Measurements from ENCODE around the gene IRF2.

The IRF2 gene

GRCh38 chr4:184428787-184429186 is 45.6 kb downstream of the IRF2 start:
- TF ChIP-seq EZH2 (IDR thresholded peaks at IDR 0.05; ENCODE audit: borderline replicate concordance, low read depth, low read length, severe bottlenecking) (no peak), CTCF (IDR thresholded peaks at IDR 0.05; ENCODE audit: borderline replicate concordance, extremely low read depth, low read length, poor library complexity, severe bottlenecking) (no peak)
- Histone ChIP-seq H2AFZ (ENCODE audit: low read depth, low read length) (no peak overlapping the region), H3K4me2 (ENCODE audit: insufficient read depth, low read length) (no peak overlapping the region), H3K9me3 (ENCODE audit: insufficient read depth, low read length, severe bottlenecking) (no peaks in the 10 kb centered on the region), H3K79me2 (ENCODE audit: insufficient read depth, low read length) (peaks cover 25% of the 10 kb centered on the region), H3K4me3 (ENCODE audit: low read depth in 1 of 2, low read length in 2 of 2) (no peak overlapping the region), H3K36me3 (ENCODE audit: insufficient read depth, low read length) (peaks cover 36% of the 10 kb centered on the region), H3K27me3 (ENCODE audit: insufficient read depth, low read length, poor library complexity) (no peaks in the 10 kb centered on the region), H4K20me1 (ENCODE audit: insufficient read depth, low read length) (peaks cover 23% of the 10 kb centered on the region), H3K9ac (ENCODE audit: low read depth, low read length) (no peak overlapping the region), H3K4me1 (ENCODE audit: insufficient read depth, low read length) (no peaks in the 10 kb centered on the region), H3K27ac (ENCODE audit: low read length) (no peak overlapping the region)
- ATAC-seq (ENCODE audit: insufficient read depth, low read depth), result no peak
- DNase-seq, result no peak

- no peak overlapping the region for H3K4me3 ChIP-seq (ENCODE audit: low read depth in 1 of 2, low read length in 2 of 2)
Observed at GRCh38 chr4:184427687-184428086, 46.7 kb downstream of the IRF2 start.

GRCh38 chr4:184427093-184427492 is 47.3 kb downstream of the IRF2 start:
- no peak for ATAC-seq (ENCODE audit: insufficient read depth, low read depth)
- peaks cover 48% of the 10 kb centered on the region for H3K36me3 ChIP-seq (ENCODE audit: insufficient read depth, low read length)
- H3K4me1 ChIP-seq (ENCODE audit: insufficient read depth, low read length), result no peaks in the 10 kb centered on the region
- peaks cover 27% of the 10 kb centered on the region for H3K79me2 ChIP-seq (ENCODE audit: insufficient read depth, low read length)
- TF ChIP-seq EZH2 (IDR thresholded peaks at IDR 0.05; ENCODE audit: borderline replicate concordance, low read depth, low read length, severe bottlenecking) (no peak), CTCF (IDR thresholded peaks at IDR 0.05; ENCODE audit: borderline replicate concordance, extremely low read depth, low read length, poor library complexity, severe bottlenecking) (no peak)
- peaks cover 16% of the 10 kb centered on the region for H4K20me1 ChIP-seq (ENCODE audit: insufficient read depth, low read length)
- H3K4me3 ChIP-seq (ENCODE audit: low read depth in 1 of 2, low read length in 2 of 2), result no peak overlapping the region
- no peak overlapping the region for H3K9ac ChIP-seq (ENCODE audit: low read depth, low read length)
- no peak for DNase-seq
- H3K4me2 ChIP-seq (ENCODE audit: insufficient read depth, low read length), result no peak overlapping the region
- H2AFZ ChIP-seq (ENCODE audit: low read depth, low read length), result no peak overlapping the region
- no peak overlapping the region for H3K27ac ChIP-seq (ENCODE audit: low read length)
- H3K9me3 ChIP-seq (ENCODE audit: insufficient read depth, low read length, severe bottlenecking), result no peaks in the 10 kb centered on the region
- H3K27me3 ChIP-seq (ENCODE audit: insufficient read depth, low read length, poor library complexity), result no peaks in the 10 kb centered on the region

More at GRCh38 chr4:184427687-184428086, 46.7 kb downstream of the IRF2 start:
- TF ChIP-seq EZH2 (IDR thresholded peaks at IDR 0.05; ENCODE audit: borderline replicate concordance, low read depth, low read length, severe bottlenecking) (no peak), CTCF (IDR thresholded peaks at IDR 0.05; ENCODE audit: borderline replicate concordance, extremely low read depth, low read length, poor library complexity, severe bottlenecking) (no peak)
- Histone ChIP-seq H3K4me1 (ENCODE audit: insufficient read depth, low read length) (no peaks in the 10 kb centered on the region), H3K9ac (ENCODE audit: low read depth, low read length) (no peak overlapping the region), H3K9me3 (ENCODE audit: insufficient read depth, low read length, severe bottlenecking) (no peaks in the 10 kb centered on the region), H2AFZ (ENCODE audit: low read depth, low read length) (no peak overlapping the region), H3K27me3 (ENCODE audit: insufficient read depth, low read length, poor library complexity) (no peaks in the 10 kb centered on the region), H3K36me3 (ENCODE audit: insufficient read depth, low read length) (peaks cover 45% of the 10 kb centered on the region), H4K20me1 (ENCODE audit: insufficient read depth, low read length) (peaks cover 20% of the 10 kb centered on the region), H3K27ac (ENCODE audit: low read length) (no peak overlapping the region), H3K4me2 (ENCODE audit: insufficient read depth, low read length) (no peak overlapping the region), H3K79me2 (ENCODE audit: insufficient read depth, low read length) (peaks cover 26% of the 10 kb centered on the region)
- ATAC-seq (ENCODE audit: insufficient read depth, low read depth) (no peak), DNase-seq (no peak)

Data from DND-41 (cell line).